Activated naive CD8-positive, alpha-beta T cell treated with anti-CD3 and anti-CD28 coated beads for 36 hours (primary cell): ENCODE results near the gene ATXN10. TPM values are rescaled to one million over a fixed set of nuclear protein-coding genes. Genes with fewer than 3 reads are reported as not detected.
"Not testable (repeated sequence)": the region's sequence is repeated elsewhere in the genome, so short reads cannot be mapped to it uniquely, and the experiment has no call there.

ENCODE experiments used
- DNase-seq: peaks from one replicate; pipeline ENCODE4 v3.0.0; 2021
- H3K27ac Mint-ChIP-seq: one replicate; pipeline ENCODE4 v1.8.0; 2022; ENCODE audit warnings: mild to moderate bottlenecking, moderate library complexity, mixed read lengths
- H3K27me3 Mint-ChIP-seq: one replicate; pipeline ENCODE4 v1.8.0; 2022; ENCODE audit warnings: mild to moderate bottlenecking, mixed read lengths
- H3K36me3 Mint-ChIP-seq: one replicate; pipeline ENCODE4 v1.8.0; 2021; ENCODE audit warnings: mild to moderate bottlenecking, mixed read lengths
- H3K4me1 Mint-ChIP-seq: one replicate; pipeline ENCODE4 v1.8.0; 2021; ENCODE audit warnings: mixed read lengths
- H3K4me3 Mint-ChIP-seq: one replicate; pipeline ENCODE4 v1.8.0; 2022; ENCODE audit warnings: mild to moderate bottlenecking, moderate library complexity, mixed read lengths
- H3K9me3 Mint-ChIP-seq: one replicate; pipeline ENCODE4 v1.8.0; 2022; ENCODE audit warnings: mixed read lengths
- total RNA-seq, 2 experiments: library from RNA; stranded (reverse); gene quantifications; one replicate each; pipeline ENCODE4 v1.2.3, GENCODE V29; 2021

The ATXN10 gene
- total RNA-seq, 2 experiments from 2014 or later = 124 to 130 TPM

DNA sequence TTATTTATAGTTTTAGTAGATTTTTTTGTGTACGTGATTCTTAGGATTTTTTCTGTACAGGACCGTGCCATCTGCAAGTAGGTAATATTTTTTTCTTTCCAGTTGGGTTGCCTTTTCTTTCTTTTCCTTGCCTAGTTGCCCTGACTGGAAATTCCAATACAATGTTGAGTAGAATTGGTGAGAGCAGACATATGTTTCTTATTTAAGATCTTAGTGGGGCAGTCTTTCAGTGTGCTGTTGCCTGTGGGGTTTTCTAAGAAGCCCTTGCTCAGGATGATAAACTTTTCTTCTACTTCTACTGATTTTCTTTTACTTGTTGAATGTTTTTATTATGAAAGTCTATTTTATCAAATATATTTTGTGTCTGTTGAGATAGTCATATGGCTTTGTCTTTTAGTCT, 33.0 kb downstream of the ATXN10 start:
- Mint-ChIP-seq H3K27ac (no peak overlapping the region), H3K36me3 (peaks cover 49% of the 10 kb centered on the region), H3K4me3 (no peak overlapping the region), H3K9me3 (no peaks in the 10 kb centered on the region), H3K27me3 (no peaks in the 10 kb centered on the region), H3K4me1 (peaks cover 18% of the 10 kb centered on the region)
- no peak for DNase-seq

DNA sequence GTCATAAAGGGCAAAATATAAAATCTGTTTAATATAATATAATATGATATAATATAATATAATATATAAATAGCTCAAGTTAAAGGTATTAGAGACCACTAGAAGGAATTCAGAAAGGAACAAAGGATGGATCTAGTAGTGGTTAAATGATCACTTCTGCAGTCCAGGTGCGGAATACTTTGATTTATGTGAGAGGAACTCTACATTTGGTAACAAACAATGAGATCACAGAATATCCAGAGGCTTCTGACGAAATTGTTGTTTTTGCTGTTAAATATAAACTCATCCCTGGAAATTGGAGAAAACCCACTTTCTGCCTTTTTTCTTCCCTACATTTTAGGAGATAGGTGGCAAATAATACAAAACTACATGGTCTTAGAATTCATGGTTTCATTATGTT, 36.0 kb downstream of the ATXN10 start:
- no peak overlapping the region for H3K4me3 Mint-ChIP-seq
- peaks cover 40% of the 10 kb centered on the region for H3K36me3 Mint-ChIP-seq

DNA sequence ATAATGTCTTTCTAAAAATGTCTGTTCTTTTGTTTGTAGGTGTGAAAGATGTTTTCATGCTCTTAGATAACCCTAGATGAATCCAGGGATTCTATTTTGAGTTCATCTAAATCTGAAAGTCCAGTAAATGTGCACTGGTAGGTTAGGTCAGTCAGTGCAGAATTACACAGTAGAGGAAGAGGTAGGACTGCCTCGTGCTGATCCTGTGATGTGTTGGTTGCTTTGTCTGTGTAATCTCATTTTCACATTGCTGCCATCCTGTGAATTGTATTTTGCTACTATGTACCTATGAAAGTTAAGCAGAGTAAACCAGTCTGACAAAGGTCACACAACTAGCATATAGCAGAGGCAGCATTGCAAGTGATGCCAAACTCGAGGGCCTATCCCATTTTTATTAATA, 36.5 kb downstream of the ATXN10 start:
- no peaks in the 10 kb centered on the region for H3K27me3 Mint-ChIP-seq
- DNase-seq = no peak
- H3K4me3 Mint-ChIP-seq = no peak overlapping the region
- no peak overlapping the region for H3K27ac Mint-ChIP-seq
- H3K36me3 Mint-ChIP-seq = peaks cover 35% of the 10 kb centered on the region
- H3K9me3 Mint-ChIP-seq = no peaks in the 10 kb centered on the region
- peaks cover 23% of the 10 kb centered on the region for H3K4me1 Mint-ChIP-seq

More for the DNA sequence above, 36.0 kb downstream of the ATXN10 start:
- H3K27ac Mint-ChIP-seq = no peak overlapping the region
- peaks cover 23% of the 10 kb centered on the region for H3K4me1 Mint-ChIP-seq
- DNase-seq = no peak
- no peaks in the 10 kb centered on the region for H3K9me3 Mint-ChIP-seq
- no peaks in the 10 kb centered on the region for H3K27me3 Mint-ChIP-seq

DNA sequence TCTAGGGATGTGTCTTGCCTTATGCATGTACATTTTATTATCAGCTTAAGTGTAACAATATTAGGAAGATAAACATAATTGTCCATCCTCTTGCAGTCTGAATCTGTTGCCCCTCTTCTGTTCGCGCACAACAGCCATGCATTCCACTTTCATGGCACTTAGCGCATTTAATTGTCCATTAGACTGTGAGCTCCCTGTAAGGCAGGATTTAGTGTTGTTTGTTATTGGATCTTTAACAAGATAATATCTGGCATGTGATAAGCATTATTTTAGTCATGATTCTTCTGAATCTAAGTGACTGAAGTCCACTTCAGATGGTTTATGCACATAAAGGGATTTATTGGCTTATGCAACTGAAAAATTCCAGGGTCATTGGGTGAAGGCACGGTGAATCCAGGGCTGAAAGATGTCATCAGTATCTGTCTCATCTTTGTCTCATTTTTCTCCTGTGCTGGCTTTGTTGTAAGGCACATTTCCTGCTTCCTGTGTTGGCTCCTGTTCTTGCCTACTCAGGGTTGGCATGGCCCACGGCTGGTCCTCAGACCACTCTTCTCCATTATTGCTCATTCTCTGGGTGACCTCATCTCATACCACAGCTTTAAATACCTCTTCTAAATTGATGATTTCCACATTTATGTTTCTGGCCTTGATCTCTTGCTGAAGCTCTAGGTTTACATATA, 37.6 kb downstream of the ATXN10 start:
- Mint-ChIP-seq H3K9me3 (no peaks in the 10 kb centered on the region), H3K27ac (peak overlapping the region; percentile 55), H3K4me1 (peaks cover 23% of the 10 kb centered on the region), H3K27me3 (no peaks in the 10 kb centered on the region), H3K4me3 (no peak overlapping the region), H3K36me3 (peaks cover 31% of the 10 kb centered on the region)
- DNase-seq = no peak

DNA sequence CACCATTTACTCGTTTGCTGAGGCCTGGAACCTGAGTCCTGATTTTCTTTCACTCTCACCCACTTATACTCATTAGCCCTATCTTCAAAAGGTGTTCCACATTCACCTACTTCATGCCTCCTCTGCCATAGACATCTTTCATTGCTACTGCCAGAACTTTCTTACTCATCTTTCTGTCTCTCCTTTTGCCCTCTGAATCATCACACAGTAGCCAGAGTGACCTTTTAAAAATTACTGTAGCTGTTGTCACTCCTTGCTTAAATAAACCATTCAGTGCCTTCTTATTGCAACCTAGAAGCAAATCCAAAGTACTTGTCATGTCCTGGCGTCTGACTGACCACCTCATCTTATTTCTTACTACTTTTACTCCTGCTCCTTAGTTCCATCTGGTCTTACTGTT, 38.2 kb downstream of the ATXN10 start:
- H3K27me3 Mint-ChIP-seq = no peaks in the 10 kb centered on the region
- H3K4me1 Mint-ChIP-seq = peaks cover 23% of the 10 kb centered on the region
- H3K4me3 Mint-ChIP-seq = no peak overlapping the region
- no peaks in the 10 kb centered on the region for H3K9me3 Mint-ChIP-seq
- no peak overlapping the region for H3K27ac Mint-ChIP-seq
- no peak for DNase-seq
- peaks cover 30% of the 10 kb centered on the region for H3K36me3 Mint-ChIP-seq

DNA sequence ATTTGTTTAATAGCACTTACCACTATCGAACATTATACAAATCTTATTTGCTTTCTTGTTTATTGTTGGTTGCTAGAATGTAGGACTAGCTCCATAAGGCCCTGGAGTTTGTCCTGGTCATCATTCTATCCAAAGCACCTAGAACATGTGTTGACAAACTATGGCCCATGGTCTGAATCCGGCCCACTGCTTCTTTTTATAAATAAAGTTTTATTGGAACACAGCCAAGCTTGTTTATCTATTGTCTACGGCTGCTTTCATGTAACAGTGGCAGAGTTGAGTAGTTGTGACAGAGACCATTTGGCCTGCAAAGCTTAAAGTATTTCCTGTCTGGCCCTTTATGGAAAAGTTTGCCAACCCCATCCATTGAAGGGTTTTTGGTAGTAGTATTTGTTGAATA, 38.8 kb downstream of the ATXN10 start:
- H3K27me3 Mint-ChIP-seq = no peaks in the 10 kb centered on the region
- H3K4me1 Mint-ChIP-seq = peaks cover 23% of the 10 kb centered on the region
- H3K36me3 Mint-ChIP-seq = peaks cover 32% of the 10 kb centered on the region
- H3K27ac Mint-ChIP-seq = no peak overlapping the region
- H3K4me3 Mint-ChIP-seq = no peak overlapping the region
- no peak for DNase-seq
- H3K9me3 Mint-ChIP-seq = no peaks in the 10 kb centered on the region

DNA sequence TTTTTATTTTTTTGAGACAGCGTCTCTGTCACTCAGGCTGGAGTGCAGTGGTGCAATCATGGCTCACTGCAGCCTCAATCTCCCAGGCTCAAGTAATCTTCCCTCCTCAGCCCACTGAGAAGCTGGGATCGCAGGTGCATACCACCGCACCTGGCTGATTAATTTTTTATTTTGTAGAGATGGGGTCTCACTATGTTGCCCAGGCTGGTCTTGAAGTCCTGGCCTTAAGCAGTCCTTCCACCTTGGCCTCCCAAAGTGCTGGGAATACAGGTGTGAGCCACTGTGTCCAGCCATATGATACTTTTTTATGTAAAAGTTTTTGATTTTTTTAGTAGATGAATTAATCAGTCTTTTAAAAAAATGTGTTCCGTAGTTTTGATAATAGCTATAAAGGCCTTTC, 42.8 kb downstream of the ATXN10 start:
- H3K36me3 Mint-ChIP-seq = peaks cover 22% of the 10 kb centered on the region
- not testable (repeated sequence) for H3K9me3 Mint-ChIP-seq, DNase-seq, H3K4me1 Mint-ChIP-seq, H3K4me3 Mint-ChIP-seq, H3K27ac Mint-ChIP-seq, H3K27me3 Mint-ChIP-seq

DNA sequence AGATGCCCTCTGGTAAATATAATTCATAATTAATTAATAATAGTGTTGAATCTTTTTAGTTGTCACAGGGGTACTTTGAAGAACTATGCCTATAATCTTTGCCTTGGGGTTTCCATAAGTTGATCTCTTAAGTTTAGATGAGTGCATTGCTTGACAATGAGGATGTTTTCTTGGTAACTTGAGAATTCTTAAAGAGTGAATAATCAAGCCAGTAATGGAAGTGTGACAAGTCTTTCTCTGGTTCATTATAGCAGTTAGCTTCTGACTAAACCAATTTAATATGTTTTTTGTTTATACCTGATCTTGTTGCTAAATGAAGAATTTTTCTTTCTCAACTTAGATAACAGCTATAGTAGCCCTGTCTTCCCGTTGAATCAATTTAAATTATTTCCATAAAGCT, 46.2 kb downstream of the ATXN10 start:
- Mint-ChIP-seq H3K9me3 (no peaks in the 10 kb centered on the region), H3K4me3 (no peak overlapping the region), H3K27me3 (no peaks in the 10 kb centered on the region), H3K27ac (no peak overlapping the region), H3K4me1 (peaks cover 10% of the 10 kb centered on the region), H3K36me3 (peaks cover 34% of the 10 kb centered on the region)
- no peak for DNase-seq

DNA sequence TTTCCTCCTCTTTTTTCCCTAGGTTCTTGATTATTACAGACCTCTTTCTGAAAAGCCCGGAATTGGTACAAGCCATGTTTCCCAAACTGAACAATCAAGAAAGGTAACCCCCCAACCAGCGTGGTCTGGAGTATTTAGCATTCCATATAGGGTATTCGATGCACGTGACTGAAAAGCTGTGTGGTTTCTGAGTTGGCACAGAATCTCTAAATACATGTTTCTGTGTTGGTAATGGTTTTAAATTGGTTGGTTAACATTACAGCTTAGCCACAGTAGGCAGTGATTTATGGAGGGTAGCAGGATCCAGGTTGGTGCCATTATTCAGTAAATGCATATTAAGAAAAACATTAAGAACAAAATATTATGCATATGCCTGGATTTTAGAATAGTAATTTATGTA, 46.8 kb downstream of the ATXN10 start:
- Mint-ChIP-seq H3K9me3 (no peaks in the 10 kb centered on the region), H3K27me3 (no peaks in the 10 kb centered on the region), H3K36me3 (peaks cover 35% of the 10 kb centered on the region), H3K27ac (no peak overlapping the region), H3K4me1 (peaks cover 10% of the 10 kb centered on the region), H3K4me3 (no peak overlapping the region)
- DNase-seq = no peak

DNA sequence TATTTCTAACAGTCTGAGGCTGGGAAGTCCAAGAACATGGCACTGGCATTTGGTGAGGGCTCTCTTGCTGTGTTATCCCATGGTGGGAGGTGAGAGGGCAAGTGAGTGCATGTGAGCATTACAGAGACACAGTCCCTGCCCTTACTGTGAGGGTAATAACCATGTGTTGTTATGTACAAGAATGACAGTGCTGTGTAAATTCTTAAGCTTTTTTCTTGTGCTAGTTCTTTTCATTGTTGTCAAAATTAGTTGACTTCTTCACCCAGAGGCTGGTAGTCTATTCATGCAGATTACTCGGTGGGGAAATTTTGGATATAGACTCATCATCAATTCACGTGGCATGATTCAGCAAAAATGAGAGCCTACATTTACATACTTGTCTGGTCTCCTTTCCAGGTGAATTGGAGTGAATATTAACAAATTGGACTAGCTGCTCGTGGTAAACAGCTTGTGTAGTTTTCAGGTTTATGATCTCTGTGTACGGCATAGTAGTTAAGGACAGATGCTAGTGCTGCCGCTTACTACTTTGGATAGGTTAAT, 49.3 kb downstream of the ATXN10 start:
- peaks cover 44% of the 10 kb centered on the region for H3K36me3 Mint-ChIP-seq
- no peaks in the 10 kb centered on the region for H3K27me3 Mint-ChIP-seq
- peaks cover 29% of the 10 kb centered on the region for H3K4me1 Mint-ChIP-seq
- no peak overlapping the region for H3K4me3 Mint-ChIP-seq
- H3K9me3 Mint-ChIP-seq = peaks cover 2% of the 10 kb centered on the region
- no peak for DNase-seq
- H3K27ac Mint-ChIP-seq = no peak overlapping the region

DNA sequence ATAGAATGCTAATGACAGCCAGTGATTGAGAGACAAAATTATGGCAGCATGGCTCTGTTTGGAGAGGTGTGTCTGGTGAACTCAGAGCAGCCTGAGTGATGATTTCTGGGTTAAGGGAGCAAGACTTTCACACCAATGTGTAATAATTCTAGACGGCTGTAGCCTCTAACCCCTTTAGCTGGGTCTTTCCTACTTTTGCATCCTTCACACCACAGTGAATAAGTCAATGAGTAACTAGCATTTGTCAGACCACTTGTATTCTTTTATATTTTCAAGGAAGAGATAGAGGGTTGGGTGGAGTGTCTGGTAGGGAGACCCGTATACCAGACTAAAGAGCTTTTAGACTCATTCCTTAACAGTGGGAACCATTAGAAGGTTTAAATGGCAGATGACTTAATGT, 50.4 kb downstream of the ATXN10 start:
- Mint-ChIP-seq H3K4me3 (no peak overlapping the region), H3K4me1 (peaks cover 37% of the 10 kb centered on the region), H3K36me3 (peaks cover 44% of the 10 kb centered on the region), H3K9me3 (peaks cover 2% of the 10 kb centered on the region), H3K27me3 (no peaks in the 10 kb centered on the region), H3K27ac (no peak overlapping the region)
- DNase-seq = no peak

DNA sequence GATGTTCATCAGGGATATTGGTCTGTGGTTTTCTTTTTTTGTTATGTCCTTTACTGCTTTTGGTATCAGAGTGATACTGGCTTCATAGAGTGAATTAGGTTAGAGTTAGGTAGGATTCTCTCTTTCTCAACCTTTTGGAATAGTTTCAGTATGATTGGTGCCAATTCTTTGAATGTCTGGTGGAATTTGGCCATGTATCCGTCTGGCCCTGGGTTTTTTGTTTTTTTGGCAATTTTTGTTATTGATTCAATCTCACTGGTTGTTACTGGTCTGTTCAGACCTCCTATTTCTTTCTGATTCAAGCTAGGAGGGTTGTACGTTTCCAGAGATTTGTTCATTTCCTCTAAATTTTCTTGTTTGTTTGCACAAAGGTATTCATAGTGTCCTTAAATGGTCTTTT, 54.4 kb downstream of the ATXN10 start:
- H3K9me3 Mint-ChIP-seq = peaks cover 2% of the 10 kb centered on the region
- no peak overlapping the region for H3K4me3 Mint-ChIP-seq
- DNase-seq = no peak
- H3K27me3 Mint-ChIP-seq = no peaks in the 10 kb centered on the region
- H3K36me3 Mint-ChIP-seq = peaks cover 37% of the 10 kb centered on the region
- H3K4me1 Mint-ChIP-seq = peaks cover 40% of the 10 kb centered on the region
- H3K27ac Mint-ChIP-seq = no peak overlapping the region

DNA sequence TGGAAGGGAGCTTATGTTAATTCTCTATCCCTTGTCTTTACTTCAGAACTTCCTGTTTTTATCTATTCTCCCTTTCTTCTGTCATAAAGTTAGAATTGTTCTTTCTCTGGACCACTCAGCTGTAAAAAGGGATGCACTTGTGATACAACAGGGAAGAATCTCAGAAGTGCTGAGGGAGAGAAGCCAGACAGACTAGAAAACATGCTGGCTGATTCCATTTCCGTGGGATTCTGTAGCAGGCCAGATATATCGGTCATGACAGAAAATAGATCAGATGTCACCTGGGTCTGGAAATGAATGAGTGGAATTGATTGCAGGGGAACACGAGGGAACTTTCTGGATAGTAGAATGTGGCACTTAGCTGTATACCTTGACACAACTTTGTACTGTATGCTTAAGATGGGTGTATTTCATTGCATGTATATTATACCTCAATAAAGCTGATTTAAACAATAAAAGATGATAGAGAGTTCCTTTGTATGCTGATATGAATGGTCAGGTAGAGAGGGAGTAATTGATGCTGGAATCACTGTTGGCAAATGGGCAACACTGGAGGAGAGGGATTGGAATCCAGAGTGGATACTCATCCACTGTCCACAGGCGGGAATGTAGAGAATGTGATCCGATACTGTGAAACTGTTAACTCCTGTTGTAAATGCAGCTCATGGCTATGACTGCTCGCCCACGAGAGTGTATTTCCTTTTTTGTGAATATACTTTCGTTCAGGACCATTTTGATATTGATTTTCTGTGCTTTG, 59.6 kb downstream of the ATXN10 start:
- no peak overlapping the region for H3K27ac Mint-ChIP-seq
- no peak overlapping the region for H3K4me3 Mint-ChIP-seq
- DNase-seq = no peak
- H3K36me3 Mint-ChIP-seq = peaks cover 2% of the 10 kb centered on the region
- peaks cover 11% of the 10 kb centered on the region for H3K4me1 Mint-ChIP-seq
- no peaks in the 10 kb centered on the region for H3K9me3 Mint-ChIP-seq
- H3K27me3 Mint-ChIP-seq = no peaks in the 10 kb centered on the region

DNA sequence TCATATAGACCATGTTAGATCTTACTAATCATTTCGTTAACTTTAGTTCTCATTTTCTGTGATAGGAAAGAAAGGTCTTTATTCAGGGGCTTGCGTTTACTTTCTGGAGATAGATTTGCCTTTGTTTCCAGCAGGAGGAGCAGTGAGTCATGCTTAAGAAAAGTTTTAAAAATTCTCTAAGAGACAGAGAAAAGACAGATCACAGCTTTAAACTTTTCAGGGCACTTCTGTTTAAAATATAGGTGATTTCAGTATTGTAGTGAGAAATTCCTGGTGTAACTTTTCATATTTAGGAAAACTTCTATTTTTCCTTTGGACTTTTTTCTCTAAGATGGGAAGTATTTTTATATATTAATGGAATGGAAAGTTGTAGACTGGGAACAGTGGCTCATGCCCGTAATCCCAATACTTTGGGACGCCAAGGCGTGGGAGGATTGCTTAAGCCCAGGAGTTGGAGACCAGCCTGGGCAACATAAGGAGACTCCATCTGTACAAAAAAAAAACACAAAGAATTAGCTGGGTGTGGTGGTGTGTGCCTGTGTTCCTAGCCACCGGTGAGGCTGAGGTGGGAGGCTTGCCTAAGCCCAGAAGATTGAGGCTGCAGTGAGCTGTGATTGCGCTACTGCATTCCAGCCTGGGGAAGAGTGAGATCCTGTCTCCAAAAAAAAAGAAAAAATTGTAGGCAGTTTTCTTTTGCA, 60.3 kb downstream of the ATXN10 start:
- no peak overlapping the region for H3K27ac Mint-ChIP-seq
- H3K4me3 Mint-ChIP-seq = no peak overlapping the region
- H3K27me3 Mint-ChIP-seq = no peaks in the 10 kb centered on the region
- no peak for DNase-seq
- H3K9me3 Mint-ChIP-seq = no peaks in the 10 kb centered on the region
- peaks cover 6% of the 10 kb centered on the region for H3K4me1 Mint-ChIP-seq
- peaks cover 4% of the 10 kb centered on the region for H3K36me3 Mint-ChIP-seq

DNA sequence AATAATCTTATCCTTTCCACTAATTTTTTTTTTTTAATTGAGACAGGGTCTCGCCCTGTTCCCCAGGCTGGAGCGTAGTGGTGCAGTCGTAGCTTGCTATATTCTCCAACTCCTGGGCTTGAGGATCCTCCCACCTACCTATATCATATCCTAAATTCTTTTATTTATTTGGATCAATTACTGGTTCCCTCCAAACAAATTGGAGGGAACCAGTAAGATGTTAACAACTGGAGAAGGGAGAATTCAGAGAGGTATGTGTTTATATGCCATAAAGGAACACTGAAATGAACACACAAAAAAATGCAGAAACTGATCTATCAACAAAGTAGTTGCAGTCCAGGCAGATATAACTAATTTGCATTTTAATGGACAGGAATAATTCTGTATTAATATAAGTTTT, 63.6 kb downstream of the ATXN10 start:
- Mint-ChIP-seq H3K36me3 (peaks cover 18% of the 10 kb centered on the region), H3K27ac (no peak overlapping the region), H3K9me3 (no peaks in the 10 kb centered on the region), H3K4me1 (no peaks in the 10 kb centered on the region), H3K4me3 (no peak overlapping the region), H3K27me3 (no peaks in the 10 kb centered on the region)
- no peak for DNase-seq
